ENCODE measurements around the gene GTF2F2.
"Not testable (repeated sequence)": the region's sequence is repeated elsewhere in the genome, so short reads cannot be mapped to it uniquely, and the experiment has no call there.

Gene GTF2F2

DNA sequence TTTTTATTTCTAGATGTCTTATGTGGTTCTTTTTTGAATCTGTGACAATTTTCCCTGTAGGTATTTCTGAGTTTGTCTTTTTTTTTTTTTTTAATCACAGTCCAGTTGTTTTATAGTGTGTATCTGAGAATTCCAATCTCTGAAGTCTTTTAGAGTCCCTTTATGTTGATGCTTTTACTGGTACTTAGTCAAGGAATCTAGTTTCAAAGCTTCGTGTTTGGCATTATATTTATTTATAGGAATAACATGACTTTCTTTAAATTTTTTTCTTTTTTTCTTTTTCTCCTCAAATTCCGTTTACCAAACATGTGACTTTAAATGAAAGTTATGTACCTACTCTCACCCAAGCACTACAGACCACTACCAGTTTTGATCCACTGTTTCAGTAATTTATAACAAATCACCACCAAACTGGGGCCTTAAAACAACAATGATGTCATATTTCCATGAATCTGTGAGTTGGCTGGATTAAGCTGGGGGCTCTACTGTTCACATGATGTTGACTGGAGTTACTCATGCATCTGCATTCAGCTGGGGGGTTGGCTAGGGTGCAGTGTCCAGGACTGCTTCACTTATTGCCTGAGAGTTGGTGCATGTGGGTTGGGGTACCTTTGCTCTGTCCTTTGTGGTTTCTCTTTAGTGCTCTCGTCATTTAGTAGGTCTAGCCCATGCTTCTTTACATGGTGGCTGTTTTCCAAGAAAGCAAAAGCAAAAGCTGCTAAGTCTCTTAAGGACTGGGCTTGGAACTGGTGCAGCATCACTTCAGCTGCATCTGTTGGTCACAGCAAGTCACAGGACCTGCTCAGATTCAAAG lies 58.2 kb downstream of the GTF2F2 start:
- no peak overlapping the region for H3K4me3 ChIP-seq (ENCODE audit: low read depth, low read length)

DNA sequence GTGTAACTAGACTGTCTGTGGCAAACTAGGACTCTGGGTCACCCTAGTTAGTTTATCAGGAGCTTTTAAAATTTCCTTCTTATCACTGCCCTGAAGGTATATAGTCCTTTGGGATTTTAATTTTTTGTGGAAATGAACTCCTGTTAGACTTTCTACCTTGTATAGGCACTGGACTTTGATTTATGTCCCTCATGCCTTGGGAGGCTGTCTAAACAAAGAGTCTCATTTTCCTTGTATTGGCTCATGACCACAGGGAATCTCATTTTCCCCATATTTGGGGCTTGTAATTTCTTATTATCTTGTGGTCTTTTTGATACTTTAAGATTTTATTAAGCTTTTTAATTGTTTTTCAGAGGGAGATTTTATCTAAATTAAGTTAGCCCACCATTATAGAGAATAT lies 59.1 kb downstream of the GTF2F2 start:
- H3K4me3 ChIP-seq (ENCODE audit: low read depth, low read length): no peak overlapping the region

DNA sequence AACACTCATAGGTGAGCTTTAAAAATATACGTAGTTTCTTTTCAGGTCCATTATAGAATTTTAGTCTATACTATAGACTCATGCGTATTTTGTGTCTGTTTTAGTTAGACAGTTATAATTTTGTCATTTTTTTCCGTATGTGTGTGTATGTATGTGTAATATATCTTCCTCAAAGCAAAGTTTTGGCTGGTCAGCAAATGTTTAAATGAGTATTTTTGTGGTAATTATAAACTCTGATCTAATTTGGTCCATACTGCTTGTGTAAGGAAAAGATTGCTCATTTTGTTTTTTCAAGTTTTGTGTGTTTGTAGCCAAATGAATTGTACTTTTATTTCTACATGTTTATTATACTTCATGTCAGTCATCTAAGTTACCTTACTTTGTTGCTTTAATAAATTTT lies 60.0 kb downstream of the GTF2F2 start:
- H3K4me3 ChIP-seq (ENCODE audit: low read depth, low read length): no peak overlapping the region

DNA sequence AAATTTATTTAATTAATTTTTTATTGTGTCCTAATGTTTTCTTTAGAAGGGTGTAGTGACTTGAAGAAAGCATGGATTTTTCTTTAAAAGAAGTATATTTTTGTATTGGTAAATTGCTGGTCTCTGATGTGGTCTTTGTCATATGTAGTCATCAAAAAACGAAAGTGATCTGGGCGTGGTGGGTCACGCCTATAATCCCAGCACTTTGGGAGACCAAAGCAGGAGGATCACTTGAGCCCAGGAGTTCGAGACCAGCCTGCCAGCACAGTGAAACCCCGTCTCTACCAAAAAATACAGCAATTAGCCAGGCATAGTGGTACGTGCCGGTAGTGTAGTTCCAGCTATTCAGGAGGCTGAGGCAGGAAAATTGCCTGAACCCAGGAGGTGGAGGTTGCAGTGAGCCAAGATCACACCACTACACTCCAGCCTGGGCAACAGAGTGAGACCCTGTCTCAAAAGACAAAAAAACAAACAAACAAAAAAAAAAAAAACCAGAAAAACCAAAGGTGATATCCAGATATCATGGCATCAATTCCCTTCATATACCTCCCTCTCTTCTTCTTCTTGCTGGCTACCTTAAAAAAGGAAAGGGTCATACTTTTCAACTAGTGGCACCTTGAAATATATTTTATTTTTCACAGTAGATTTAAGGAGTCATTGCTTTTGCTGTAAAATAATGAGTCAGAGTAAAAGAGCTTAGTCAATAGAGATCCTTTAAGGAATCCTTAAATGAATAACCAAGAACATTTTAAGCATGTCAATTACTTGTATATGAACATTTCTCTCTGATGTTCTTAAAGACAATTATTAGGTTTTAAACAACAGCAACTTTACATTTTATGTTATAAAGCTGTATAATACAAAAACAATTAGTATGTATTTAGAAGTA lies 60.6 kb downstream of the GTF2F2 start:
- H3K4me3 ChIP-seq (ENCODE audit: low read depth, low read length): no peak overlapping the region

DNA sequence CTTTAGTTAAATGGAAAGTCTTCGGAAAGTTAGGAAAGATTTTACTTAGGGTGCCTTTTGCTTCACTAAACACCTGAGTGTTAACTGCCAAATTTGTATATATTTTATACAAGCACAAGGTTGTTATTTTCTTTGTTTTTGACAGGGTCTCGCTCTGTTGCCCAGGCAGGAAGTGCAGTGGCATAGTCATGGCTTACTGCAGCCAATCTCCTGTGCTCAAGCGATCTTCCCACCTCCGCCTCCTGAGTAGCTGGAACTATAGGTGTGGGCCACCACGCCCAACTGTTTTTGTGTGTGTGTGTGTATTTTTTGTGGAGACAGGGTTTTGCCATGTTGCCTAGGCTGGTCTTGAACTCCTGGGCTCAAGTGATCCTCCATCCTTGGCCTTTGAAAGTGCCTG lies 64.4 kb downstream of the GTF2F2 start:
- no peak overlapping the region for H3K4me3 ChIP-seq (ENCODE audit: low read depth, low read length)

DNA sequence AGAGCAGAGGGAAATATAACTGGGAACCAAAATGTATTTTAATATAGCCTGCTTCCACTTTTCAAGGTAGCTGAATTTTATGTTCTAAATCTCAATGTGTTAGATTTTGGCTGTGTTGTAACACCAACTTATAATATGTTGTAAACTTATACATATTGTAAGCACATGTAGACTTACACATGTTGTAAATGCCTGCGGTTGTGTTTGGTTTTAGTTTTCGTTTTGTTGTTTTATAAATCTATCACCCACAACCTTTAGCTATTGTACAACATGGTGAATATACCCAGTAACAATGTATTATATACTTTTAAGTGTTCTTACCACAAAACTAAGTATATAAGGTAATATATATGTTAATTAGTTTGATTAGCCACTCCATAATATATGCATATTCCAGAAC lies 65.0 kb downstream of the GTF2F2 start:
- no peak overlapping the region for H3K4me3 ChIP-seq (ENCODE audit: low read depth, low read length)

DNA sequence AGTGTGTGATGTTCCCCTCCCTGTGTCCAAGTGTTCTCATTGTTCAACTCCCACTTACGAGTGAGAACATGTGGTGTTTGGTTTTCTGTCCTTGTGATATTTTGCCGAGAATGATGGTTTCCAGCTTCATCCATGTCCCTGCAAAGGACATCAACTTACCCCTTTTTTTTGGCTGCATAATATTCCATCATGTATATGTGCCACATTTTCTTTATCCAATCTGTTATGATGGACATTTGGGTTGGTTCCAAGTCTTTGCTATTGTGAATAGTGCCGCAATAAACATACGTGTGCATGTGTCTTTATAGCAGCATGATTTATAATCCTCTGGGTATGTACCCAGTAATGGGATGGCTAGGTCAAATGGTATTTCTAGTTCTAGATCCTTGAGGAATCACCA lies 68.8 kb downstream of the GTF2F2 start:
- H3K4me3 ChIP-seq (ENCODE audit: low read depth, low read length): not testable (repeated sequence)

DNA sequence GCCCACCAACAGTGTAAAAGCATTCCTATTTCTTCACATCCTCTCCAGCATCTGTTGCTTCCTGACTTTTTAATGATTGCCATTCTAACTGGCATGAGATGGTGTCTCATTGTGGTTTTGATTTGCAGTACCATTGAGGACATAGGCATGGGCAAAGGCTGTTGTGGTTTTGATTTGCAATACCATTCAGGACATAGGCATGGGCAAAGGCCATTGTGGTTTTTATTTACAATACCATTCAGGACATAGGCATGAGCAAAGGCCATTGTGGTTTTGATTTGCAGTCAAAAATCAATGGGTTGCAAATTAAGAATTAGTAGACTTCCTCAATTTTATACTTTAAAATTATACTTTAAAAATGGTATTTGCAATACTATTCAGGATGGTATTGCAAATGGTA lies 69.2 kb downstream of the GTF2F2 start:
- not testable (repeated sequence) for H3K4me3 ChIP-seq (ENCODE audit: low read depth, low read length)

DNA sequence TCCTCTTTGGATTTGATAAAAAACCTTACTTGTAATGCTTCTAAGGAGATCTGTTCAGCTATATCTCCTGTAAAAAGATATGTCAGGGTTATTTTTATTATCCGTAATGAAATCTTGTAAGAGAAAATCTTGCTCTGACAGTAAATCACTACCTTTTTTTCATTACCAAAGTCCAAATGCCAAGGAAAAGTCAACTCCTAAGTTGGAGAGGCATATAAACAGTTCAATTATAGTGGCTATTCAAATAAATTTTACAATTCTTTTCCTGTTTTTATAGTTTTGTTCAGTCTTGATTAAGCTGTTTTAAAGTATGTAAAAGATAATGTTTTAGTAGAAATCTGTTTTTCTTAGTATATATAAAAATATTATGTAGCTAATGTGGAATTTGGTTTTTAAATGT lies 71.6 kb downstream of the GTF2F2 start:
- no peak overlapping the region for H3K4me3 ChIP-seq (ENCODE audit: low read depth, low read length)

DNA sequence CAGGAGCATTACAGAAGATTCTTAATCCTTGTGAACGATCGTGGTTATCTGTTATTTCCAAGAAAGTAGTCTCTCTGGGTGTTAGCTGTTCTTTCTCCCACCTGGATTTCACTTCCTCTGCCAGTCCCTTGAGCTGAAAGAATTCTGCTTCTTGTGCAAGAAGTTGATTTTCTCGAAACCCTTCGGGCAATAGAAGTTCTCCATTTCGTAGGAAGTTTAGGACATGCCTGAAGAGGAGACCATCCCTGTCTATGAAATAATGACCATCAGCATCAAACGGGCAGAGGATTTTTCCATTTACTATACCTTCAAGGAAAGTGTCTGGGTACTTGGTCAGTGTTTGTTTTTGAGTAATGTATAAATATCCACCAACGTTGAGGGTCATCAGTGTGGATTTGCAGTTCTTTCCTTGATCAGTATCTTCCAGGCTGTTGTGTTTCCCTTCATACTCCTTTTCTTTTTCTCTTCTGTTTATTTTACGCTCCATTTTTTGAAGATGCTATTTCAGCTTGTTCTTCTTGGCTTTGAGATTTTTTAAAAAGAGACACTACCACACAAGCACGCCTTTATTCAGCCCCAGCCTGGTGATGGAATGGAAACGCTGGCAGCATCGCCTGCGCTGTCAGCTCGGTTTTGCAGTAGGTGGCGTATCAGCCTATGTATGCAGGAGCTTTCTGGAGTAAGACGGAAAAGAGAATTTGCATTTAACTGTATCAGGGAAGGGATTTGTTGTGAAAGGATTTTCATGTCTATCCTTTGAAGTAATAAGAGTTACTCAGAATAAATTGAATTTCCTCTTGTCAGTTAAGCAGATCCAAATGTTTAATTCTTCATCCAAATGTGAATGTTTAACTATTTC lies 74.0 kb downstream of the GTF2F2 start:
- H3K4me3 ChIP-seq (ENCODE audit: low read depth, low read length): no peak overlapping the region

DNA sequence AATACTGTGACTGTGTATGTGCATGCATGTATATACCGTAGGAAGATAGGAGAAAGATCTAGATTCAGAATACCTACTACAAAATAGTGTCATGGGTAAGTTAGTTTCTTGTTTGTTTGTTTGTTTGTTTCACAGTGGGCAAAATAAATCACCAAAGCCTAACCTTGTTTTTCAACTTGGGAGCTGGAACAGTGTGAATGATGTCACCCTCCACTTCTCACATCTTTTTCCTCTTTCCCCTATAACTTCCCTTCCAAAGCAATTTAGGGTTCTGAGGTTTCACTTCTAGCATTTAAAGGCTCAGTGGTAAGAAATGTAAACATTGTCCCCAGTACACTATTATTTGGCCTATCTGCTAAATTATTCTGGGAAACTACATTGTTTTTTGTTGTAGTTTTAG lies 75.1 kb downstream of the GTF2F2 start:
- H3K4me3 ChIP-seq (ENCODE audit: low read depth, low read length): no peak overlapping the region

DNA sequence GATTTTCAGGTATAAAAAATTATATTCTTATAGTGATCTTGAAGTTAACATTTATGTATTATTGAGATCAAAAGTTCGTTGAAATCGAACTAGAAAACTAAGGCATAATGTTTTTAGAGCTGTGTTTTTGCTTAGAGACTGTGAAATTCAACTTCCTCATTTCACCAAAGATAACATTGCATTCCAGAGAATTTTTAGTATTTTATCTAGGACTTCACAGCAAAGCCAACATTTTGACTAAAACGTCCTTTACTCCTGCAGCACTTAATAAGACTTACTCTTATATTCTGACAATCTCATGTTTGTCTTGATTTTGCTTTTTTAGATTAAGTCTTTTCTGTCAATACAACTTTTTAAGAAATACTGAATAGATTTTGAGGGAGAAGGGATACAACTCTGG lies 75.8 kb downstream of the GTF2F2 start:
- no peak overlapping the region for H3K4me3 ChIP-seq (ENCODE audit: low read depth, low read length)

DNA sequence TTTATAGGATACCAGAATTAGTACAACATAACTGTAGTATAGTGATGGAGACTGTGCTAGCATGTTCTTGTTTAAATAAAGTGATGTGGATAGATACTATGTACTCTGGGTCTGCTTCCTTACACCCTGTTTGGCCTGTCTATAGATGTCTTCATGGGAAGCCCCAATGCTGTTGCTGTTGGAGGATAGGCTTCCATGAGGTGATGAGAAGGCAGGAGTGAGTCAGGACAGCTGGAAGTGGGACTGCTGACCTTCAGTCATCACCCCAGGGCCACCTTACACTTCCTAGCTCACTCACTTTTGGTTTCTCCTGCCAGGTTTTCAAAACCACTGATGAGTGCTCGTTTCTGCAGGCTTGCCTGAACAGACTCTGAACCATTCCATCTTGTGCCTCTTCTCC lies 76.3 kb downstream of the GTF2F2 start:
- H3K4me3 ChIP-seq (ENCODE audit: low read depth, low read length): no peak overlapping the region

DNA sequence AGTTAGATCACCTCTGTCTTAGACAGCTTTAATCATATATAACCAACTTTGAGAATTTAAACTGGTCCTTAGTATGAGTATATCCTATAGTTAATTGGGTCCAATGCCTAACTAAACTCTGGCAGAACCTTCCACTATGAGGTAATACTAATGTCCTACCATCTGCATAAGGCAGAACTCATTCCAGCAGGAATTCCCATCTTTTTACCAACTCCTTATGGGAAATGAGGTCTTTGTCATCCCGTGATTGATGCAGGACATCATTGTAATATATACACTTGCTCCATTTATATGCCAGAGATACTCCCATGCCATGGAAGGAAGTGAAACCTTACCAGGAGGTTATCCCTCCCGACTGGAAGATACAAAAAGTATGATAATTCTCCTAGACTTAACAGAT lies 77.7 kb downstream of the GTF2F2 start:
- no peak overlapping the region for H3K4me3 ChIP-seq (ENCODE audit: low read depth, low read length)

DNA sequence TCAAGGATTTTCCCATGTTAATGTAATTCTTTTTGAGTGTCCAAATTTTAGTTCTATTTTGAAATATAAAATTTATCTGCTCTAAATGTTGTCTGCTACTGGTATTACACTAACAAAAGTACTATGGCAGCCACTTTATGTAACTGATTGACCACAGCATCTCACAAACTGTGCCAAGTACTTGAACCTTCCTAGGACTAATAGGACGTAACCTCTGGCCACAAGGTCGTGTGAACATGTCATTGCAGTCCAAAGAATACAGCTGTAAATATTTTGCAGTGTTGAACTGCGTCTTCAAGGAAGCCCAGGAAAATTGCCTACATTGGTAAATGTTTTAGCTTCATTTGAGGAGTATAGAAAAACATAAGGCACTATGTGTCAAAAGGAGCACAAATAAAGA lies 78.6 kb downstream of the GTF2F2 start:
- no peak overlapping the region for H3K4me3 ChIP-seq (ENCODE audit: low read depth, low read length)

DNA sequence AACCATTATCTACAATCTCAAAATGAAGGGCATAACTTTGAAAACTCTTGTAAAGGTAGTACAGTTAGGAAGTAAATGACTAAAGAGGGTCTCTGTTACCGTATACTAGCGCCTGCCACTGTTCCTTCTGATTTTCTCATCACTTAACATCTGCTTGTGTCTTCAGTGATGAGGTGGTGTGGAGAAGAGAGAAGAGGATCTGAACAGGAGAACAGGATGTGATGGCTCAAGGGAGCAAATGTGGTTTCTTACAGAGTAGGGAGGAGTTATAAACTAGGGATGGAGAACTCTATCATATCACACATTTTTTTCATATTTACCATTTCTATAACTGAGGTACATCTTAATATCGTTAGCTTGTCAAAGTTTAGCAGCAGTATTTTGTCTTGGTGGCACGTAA lies 79.4 kb downstream of the GTF2F2 start:
- no peak overlapping the region for H3K4me3 ChIP-seq (ENCODE audit: low read depth, low read length)

DNA sequence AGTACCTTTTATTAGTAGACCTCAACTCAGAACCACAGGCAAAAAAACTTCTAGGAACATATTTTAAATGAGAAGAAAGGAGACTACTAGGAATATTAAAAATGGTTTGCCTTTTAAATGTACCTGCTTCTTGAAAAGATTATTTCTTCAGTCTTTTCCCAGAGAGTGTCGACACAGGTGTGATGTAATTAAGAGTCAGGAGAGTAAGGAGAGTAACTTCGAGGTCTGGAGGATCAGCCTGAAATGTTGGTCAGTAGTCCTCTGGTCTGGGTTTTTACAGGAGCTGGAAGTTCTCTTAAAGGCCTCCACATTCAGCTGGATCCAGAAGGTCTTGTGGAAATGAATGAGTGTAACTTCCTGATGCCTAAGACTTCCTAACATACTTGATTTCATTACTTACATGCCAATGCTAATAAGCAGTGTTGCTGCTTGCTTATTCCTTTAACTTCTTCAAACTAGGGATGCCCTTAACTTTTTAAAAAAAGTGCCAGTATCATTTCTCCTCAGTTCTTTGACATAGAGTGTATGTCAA lies 80.5 kb downstream of the GTF2F2 start, which contains the start of gene KCTD4:
KCTD4 (minus strand) TSS at position 345 of the 532 bp plus-strand sequence. CDS start 6,478 bp downstream, outside the sequence.
- H3K4me3 ChIP-seq (ENCODE audit: low read depth, low read length): no peak within 1 kb of the TSS

DNA sequence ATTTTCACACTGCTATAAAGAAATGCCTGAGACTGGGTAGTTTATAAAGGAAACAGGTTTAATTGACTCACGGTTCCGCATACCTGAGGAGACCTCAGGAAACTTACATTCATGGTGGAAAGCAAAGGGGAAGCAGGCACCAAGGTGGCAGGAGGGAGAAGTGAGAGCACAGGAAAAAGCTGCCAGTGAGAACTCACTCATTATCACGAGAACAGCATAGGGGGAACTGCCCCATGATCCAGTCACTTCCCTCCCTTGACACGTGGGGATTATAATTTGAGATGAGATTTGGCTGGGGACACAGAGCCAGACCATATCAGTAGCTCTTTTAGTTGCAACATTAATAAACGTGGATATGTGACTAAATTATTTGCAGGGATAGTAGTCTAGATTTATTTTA lies 84.8 kb downstream of the GTF2F2 start:
- H3K4me3 ChIP-seq (ENCODE audit: low read depth, low read length): no peak overlapping the region

DNA sequence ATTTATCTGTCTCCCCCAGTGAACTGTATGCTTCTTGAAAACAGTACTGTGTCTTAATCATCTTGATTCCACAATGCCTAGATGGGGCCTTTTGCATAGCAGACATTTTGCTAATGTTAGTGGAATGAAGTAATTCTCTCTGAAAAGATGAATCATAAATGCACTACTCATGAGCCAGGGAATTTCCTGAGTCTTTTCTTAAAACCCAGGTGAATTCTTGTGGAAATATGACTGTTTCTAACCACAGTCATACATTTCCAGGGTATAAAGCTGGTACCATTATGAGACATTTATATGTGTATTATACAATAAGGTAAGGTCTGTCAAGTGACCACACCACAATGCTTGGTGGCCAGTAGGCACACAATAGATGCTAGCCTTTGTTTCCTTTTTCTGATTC lies 86.0 kb downstream of the GTF2F2 start:
- no peak overlapping the region for H3K4me3 ChIP-seq (ENCODE audit: low read depth, low read length)

DNA sequence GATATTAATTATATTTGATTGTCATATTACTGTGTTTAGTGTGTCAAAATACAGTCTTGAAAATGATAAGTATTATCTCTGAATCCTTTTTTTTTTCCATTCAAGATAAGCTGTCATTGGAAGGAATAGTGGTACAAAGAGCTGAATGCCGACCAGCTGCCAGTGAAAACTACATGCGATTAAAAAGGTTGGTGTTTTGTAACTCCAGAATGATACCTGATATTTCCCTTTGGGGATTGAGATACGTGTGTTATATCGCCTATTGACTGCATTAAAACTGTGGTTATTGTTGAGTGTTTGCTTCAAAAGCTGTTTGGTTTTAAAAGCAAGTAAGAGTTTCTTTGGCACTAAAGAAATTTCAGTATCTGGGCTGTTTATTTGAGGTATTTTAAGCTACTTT lies 87.0 kb downstream of the GTF2F2 start:
- no peak overlapping the region for H3K4me3 ChIP-seq (ENCODE audit: low read depth, low read length)

DNA sequence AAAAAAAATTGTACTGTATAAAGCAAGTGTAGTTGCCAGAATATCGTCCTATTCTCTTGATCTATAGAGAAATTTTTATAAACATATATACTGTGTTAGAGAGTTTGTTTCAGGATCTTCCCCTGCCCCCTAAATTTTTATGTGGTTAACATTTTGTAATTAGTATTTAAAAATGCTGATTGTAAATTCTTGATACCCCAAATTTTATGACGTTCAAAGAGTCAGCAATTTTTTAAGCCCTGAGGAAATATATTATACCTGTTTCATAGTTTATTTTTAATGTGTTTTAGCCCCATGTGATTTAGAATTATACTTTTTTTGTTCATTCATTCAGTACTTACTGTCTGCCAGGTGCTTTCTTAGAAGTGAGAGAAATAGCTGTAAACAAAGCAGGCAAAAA lies 87.8 kb downstream of the GTF2F2 start:
- H3K4me3 ChIP-seq (ENCODE audit: low read depth, low read length): no peak overlapping the region
